ENCODE data around the gene UIMC1.

- TF ChIP-seq CTCF (IDR thresholded peaks at IDR 0.05), result no peak
- no peak for TF ChIP-seq POLR2A (IDR thresholded peaks at IDR 0.05)
Measured at GRCh38 chr5:176856746-176857145, 149.8 kb downstream of the UIMC1 start.
